ENCODE results near the gene LRRC2.
"Not testable (repeated sequence)": the region's sequence is repeated elsewhere in the genome, so short reads cannot be mapped to it uniquely, and the experiment has no call there.

Gene LRRC2

DNA sequence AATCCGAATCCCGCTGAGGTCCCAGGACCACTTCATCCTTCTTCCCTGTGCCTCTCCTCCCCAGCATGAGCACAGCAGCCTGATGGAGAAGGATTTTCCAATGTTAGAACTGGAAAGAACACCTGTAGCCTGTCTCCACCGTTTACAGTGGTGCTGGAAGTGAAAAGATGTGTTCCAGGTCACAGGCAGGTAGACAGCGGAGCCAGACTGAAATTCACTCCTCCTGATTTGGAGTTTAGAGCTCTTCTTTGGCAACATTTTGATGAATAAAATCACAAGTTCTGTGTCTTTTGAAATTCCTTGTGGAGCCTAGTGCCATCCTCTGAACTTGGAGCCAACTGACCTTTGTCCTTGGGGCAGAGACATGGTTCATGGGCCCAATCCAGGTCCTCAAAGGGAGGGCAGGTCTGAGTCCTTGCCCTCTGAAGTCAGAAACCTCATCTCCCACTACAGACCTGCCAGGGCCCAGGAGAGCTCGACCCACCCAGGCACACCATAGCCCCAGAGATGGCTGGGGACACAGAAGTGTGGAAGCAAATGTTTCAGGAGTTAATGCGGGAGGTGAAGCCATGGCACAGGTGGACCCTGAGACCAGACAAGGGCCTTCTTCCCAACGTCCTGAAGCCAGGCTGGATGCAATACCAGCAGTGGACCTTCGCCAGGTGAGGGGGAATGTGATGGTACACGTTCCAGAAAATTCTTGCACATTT, 68.4 kb downstream of the LRRC2 start, which contains the start of gene RTP3:
TSS of gene RTP3 (plus strand) at position 421 of the 710 bp plus-strand sequence. CDS start at position 508, 87 bp downstream.
- DNase-seq (ENCODE audit: low spot score): no peak

DNA sequence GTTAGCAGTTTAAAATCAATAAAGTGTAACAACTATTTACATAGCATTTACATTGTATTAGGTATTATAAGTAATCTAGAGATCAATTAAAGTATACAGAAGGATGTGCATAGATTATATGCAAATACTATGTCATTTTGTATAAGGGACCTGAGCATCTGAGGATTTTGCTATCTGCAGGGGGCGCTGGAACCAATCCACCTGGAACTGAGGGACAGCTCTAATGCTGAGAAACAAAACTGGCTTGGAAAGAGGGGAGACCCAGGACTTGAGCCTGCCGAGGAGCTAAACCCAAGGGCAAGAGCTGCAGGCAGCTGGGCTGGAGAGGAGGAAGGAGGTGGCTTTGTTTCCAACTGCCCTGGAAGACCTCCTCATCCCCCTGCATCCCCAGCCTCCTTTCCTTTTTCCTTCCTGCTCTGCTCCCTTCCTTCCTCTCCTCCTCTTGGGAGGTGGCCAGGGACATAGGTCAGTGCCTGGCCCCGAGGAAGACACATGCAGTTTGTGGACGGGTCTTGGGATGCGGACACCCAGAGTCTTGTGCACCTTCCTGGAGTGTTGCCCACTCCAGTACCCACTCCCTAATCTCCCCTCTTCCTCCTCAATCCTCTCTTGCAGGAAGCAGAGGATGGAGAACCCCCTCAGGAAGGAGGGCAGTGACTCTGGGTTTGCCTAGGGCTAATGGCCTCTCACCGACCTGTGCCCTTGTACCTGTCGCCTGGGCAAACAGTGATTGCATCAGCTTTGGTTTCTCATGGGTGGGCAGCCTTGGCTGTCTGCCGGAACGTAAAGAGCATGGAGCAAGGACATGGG, 69.2 kb downstream of the LRRC2 start:
- peak; percentile 60 for DNase-seq (ENCODE audit: low spot score)

- DNase-seq (ENCODE audit: low spot score): no peak
These were observed 70.1 kb downstream of the LRRC2 start for GRCh38 chr3:46495901-46496456.

DNA sequence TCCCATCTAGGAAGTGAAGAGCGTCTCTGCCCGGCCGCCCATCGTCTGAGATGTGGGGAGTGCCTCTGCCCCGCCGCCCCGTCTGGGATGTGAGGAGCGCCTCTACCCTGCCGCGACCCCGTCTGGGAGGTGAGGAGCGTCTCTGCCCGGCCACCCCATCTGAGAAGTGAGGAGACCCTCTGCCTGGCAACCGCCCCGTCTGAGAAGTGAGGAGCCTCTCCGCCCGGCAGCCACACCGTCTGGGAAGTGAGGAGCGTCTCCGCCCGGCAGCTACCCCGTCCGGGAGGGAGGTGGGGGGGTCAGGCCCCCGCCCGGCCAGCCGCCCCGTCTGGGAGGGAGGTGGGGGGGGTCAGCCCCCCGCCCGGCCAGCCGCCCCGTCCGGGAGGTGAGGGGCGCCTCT, 71.6 kb downstream of the LRRC2 start:
- DNase-seq (ENCODE audit: low spot score): not testable (repeated sequence)

DNA sequence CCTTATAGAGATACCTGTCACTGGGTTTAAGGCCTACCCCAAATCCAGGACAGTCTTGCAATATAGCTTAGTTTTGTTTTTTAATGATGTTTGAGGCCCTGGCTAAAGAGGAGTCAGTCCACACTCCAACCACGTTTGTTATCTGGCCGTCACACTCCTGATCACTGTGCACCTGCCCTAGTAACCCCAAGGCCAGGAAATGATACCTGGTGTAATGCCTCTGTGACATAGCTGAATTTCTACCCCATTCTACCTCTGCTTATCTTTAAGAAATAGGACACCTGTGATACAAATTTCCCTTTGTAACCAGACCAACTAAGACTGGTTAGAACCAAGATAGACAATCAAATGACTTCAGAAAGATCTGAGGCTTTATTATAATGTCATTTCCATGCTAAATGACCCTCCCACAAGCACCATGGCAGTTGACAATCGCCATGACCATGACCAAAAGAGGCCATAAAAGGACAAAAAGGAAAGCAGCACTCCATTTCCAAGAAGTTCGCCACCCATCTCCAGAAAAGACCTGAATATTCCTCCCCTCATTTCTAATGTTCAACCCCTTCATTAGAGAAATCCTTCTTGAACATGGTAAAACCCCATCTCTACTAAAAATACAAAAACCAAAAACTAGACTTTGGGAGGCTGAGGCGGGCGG, 73.1 kb downstream of the LRRC2 start:
- DNase-seq (ENCODE audit: low spot score): no peak

- DNase-seq (ENCODE audit: low spot score): no peak
These were observed 74.7 kb downstream of the LRRC2 start for GRCh38 chr3:46491089-46492070.

DNA sequence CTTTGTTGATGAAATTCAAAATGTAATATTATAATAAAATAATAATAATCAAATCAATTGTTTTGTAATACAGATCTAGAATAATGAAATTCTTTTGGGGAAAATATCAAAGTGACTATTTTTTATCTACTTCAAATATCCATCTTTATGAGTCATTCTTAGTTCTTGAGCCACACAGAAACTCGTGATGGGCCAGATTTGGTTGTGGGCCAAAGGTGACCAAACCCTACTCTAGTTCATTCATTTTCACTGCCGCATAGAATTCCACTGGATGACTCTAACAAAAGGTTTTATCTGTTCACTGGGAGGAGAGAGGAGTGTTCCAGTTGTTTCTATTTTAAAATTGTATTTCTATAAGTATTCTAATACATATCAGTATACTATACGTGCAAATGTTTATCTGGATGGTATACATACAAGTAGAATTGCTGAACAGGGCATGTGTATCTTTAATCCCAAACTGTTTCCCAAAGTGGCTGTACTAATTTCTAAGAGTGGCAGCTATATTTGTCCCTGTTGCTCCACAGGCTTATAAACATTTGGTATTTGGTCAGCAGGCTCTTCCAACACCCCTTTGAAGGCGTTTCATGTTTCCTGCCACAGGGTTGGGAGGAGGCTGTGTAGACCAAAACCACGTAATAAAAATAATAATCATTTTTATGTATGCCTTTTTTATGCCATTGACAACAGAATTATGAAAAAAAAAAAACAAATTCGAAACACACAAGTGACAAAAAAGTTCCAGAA, 75.6 kb downstream of the LRRC2 start:
- no peak for DNase-seq (ENCODE audit: low spot score)

DNA sequence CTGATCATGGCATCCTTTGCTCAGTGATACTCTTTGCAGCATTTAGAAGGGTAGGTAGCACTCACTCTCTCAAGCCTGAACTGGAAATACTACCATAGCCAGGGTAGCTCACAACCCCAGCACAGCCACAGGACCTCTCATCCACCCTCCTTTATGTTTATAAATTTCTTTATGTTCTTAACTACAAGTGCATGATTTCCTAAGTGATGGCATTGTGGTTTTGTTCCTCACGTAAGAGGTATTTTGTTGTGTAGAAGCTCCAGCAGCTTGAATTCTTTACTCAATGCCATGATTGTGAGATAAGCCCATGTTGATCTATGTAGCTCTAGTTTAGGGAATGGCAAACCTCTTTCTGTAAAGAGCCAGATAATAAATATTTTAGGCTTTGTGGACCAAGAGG, 76.2 kb downstream of the LRRC2 start:
- DNase-seq (ENCODE audit: low spot score): no peak

DNA sequence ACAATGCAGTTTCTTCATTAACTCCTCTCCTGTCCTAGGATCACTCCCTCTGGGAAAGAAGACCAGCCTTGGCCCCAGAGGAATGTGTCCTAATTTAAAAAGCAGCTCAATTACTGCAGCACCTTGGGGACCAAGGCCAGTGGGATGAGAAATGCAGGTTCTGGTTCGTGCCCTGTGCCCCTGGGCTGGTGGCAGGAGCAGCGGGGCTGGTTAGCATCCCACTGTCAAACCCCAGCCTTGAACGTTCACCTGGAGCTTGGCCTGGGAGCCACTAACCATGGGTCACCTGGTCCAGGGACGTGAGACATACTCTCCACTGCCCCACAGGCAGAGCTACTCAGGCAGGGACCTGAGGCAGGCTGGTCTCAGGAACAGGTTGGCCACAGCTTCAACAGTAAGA, 76.7 kb downstream of the LRRC2 start:
- DNase-seq (ENCODE audit: low spot score): no peak

GRCh38 chr3:46488735-46489361, 77.3 kb downstream of the LRRC2 start:
- peak; percentile 93 for DNase-seq (ENCODE audit: low spot score)

DNA sequence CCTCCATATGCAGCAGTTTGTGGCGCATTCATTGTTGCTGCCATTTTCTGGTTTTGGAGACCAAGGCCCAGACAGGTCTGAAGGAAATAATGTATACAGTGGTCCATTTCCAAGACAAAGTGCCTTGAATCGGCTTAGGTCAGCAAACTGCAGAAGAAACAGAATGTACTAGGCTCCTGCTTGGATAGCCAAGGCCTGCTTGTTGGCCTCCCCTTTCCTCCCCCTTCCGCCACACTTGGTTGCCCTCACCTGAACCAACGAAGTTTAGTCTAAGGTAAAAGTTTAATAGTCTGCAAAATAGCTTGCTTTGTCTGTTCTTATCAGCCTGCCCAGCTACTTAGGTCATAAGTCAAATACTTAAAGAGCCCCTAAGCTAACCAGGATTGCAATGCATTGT, 80.3 kb downstream of the LRRC2 start:
- DNase-seq (ENCODE audit: low spot score): no peak

- DNase-seq (ENCODE audit: low spot score): no peak
These were observed 81.0 kb downstream of the LRRC2 start for GRCh38 chr3:46484911-46485778.

GRCh38 chr3:46484388-46484787, 81.7 kb downstream of the LRRC2 start:
- DNase-seq (ENCODE audit: low spot score): no peak

GRCh38 chr3:46483825-46484224, 82.3 kb downstream of the LRRC2 start:
- no peak for DNase-seq (ENCODE audit: low spot score)

DNA sequence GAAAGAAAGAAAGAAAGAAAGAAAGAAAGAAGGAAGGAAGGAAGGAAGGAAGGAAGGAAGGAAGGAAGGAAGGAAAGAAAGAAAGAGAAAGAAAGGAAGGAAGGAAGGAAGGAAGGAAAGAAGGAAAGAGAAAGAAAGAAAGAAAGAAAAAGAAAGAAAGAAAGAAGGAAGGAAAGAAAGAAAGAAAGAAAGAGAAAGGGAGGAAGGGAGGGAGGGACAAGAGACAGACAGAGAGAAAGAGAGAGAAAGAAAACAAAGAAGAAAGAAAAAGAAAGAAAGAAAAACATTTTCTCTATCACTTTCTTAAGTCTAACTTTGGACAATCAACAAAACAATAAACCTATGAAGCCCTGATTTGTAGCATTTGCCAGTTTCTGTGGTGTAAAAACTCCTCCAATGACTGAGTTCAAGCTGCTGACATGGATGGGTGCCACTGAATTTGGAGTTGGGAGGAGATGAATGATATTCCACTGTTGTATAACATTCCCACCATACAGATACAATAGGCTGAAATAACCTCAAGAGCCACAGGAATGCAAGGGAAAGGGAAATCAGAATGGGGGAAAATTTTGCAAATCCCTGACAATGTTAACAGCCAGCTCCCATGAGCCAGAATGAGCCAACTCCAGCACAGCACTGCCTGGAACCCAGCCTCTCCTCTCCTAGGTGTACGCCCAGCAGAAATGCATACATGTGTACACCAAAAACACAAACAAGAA, 83.3 kb downstream of the LRRC2 start:
- DNase-seq (ENCODE audit: low spot score): no peak

DNA sequence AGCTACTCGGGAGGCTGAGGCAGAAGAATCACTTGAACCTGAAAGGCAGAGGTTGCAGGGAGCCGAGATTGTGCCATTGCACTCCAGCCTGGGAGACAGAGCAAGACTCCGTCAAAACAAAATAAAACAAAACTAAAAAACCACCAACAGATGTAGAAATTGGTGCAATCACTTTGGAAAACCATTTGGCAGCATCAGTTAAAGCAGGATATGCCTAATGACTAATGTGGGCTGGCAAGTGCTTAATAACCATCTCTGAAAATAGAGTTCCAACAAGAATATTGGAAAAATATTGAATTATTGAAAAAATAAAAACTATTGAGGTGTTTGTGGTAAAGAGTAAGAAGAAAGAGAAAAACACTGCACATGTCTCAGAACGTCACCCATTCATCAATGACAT, 84.5 kb downstream of the LRRC2 start:
- DNase-seq (ENCODE audit: low spot score): no peak

GRCh38 chr3:46480491-46481195, 85.5 kb downstream of the LRRC2 start:
- no peak for DNase-seq (ENCODE audit: low spot score)

DNA sequence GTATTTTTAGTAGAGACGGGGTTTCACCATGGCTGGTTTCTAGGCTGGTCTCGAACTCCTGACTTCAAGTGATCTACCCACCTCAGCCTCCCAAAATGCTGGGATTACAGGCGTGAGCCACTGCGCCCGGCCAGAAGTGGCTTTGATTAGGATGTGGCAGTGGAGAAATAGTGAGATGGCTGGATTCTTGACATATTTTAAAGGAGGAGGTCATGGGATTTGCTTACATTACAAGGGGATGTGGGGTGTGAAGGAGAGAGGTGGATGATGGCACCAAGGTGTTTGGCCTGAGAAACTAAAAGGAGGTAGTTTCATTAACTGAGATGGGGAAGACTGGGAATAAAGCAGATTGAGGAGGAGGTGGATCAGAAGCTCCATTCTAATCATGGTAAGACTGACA, 86.4 kb downstream of the LRRC2 start:
- DNase-seq (ENCODE audit: low spot score): no peak
